Neural progenitor cell (in vitro differentiated cells): Measurements from ENCODE around the gene CBY2. TPM values are rescaled to one million over a fixed set of nuclear protein-coding genes. Genes with fewer than 3 reads are reported as not detected.

Source experiments
- DNase-seq: peaks from one replicate; pipeline ENCODE4 v3.0.0-alpha.2; 2016; ENCODE audit warnings: low spot score
- H2AFZ ChIP-seq: fragments of 200-600 bp; sonication (generic); replicated peaks from 2 replicates; pipeline ENCODE4 v1.6.1; 2016; ENCODE audit warnings: antibody characterized with exemption
- H3F3A ChIP-seq: fragments of 200-600 bp; sonication (generic); 2 replicates; pipeline ENCODE4 v1.6.1; 2016; ENCODE audit warnings: antibody characterized with exemption, low read depth
- H3K27ac ChIP-seq: fragments of 200-600 bp; sonication (generic); 2 replicates; pipeline ENCODE4 v1.5.1; 2016; ENCODE audit warnings: mild to moderate bottlenecking
- H3K27me3 ChIP-seq: fragments of 200-600 bp; sonication (generic); 2 replicates; pipeline ENCODE4 v1.6.1; 2016; ENCODE audit warnings: mild to moderate bottlenecking, moderate library complexity
- H3K36me3 ChIP-seq: fragments of 200-600 bp; sonication (generic); 2 replicates; pipeline ENCODE4 v1.5.1; 2016
- H3K4me1 ChIP-seq: fragments of 200-600 bp; sonication (generic); 2 replicates; pipeline ENCODE4 v1.6.1; 2016; ENCODE audit warnings: mixed run types
- H3K4me2 ChIP-seq: fragments of 200-600 bp; sonication (generic); 2 replicates; pipeline ENCODE4 v1.6.1; 2016
- H3K4me3 ChIP-seq: fragments of 200-600 bp; sonication (generic); 2 replicates; pipeline ENCODE4 v1.5.1; 2016
- H3K79me2 ChIP-seq: fragments of 200-600 bp; sonication (generic); 2 replicates; pipeline ENCODE4 v1.6.1; 2016; ENCODE audit warnings: low read depth
- H3K9ac ChIP-seq: fragments of 200-600 bp; sonication (generic); 2 replicates; pipeline ENCODE4 v1.6.1; 2016
- H3K9me3 ChIP-seq: fragments of 200-600 bp; sonication (generic); 2 replicates; pipeline ENCODE4 v1.5.1; 2016; ENCODE audit warnings: low read depth
- H4K20me1 ChIP-seq: fragments of 200-600 bp; sonication (generic); 2 replicates; pipeline ENCODE4 v1.6.1; 2016; ENCODE audit warnings: low read depth
- H3K27ac Mint-ChIP-seq: 3 replicates; pipeline ENCODE4 v1.8.0; 2021; ENCODE audit warnings: mixed read lengths
- H3K27me3 Mint-ChIP-seq: 2 replicates; pipeline ENCODE4 v1.8.0; 2022; ENCODE audit warnings: low read depth, mild to moderate bottlenecking, inconsistent platforms, moderate library complexity, mixed read lengths; ENCODE audit not compliant: insufficient read depth
- H3K36me3 Mint-ChIP-seq: 3 replicates; pipeline ENCODE4 v1.8.0; 2021; ENCODE audit warnings: mixed read lengths
- H3K4me1 Mint-ChIP-seq: 3 replicates; pipeline ENCODE4 v1.8.0; 2021; ENCODE audit warnings: mixed read lengths
- H3K4me3 Mint-ChIP-seq: 3 replicates; pipeline ENCODE4 v1.8.0; 2021; ENCODE audit warnings: mild to moderate bottlenecking, moderate library complexity, mixed read lengths
- H3K9me3 Mint-ChIP-seq: 3 replicates; pipeline ENCODE4 v1.8.0; 2020; ENCODE audit warnings: mixed read lengths
- CTCF ChIP-seq: fragments of 200-600 bp; sonication (generic); IDR thresholded peaks from 2 replicates; pipeline ENCODE4 v1.5.1; 2017; ENCODE audit warnings: antibody characterized with exemption, mild to moderate bottlenecking
- EZH2 ChIP-seq: fragments of 200-600 bp; sonication (generic); IDR thresholded peaks from 2 replicates; pipeline ENCODE4 v1.6.1; 2017; ENCODE audit warnings: antibody characterized with exemption, mild to moderate bottlenecking, moderate library complexity
- EZH2phosphoT487 ChIP-seq: fragments of 200-600 bp; sonication (generic); IDR thresholded peaks from 2 replicates; pipeline ENCODE4 v1.6.1; 2017; ENCODE audit warnings: antibody characterized with exemption
- total RNA-seq: library from RNA; depleted of rRNA; stranded (reverse); fragments of >200 nt; gene quantifications from 2 replicates; pipeline ENCODE4 v1.2.3, GENCODE V29; 2015; ENCODE audit warnings: low replicate concordance

The CBY2 gene
- total RNA-seq, 1 donor from 2014 or later = not detected

- peaks cover 13% of the 10 kb centered on the region for H3K4me1 Mint-ChIP-seq
- Histone ChIP-seq H3K36me3 (no peaks in the 10 kb centered on the region), H3K4me2 (no peak overlapping the region), H3K27ac (no peak overlapping the region), H2AFZ (no peak overlapping the region), H4K20me1 (no peaks in the 10 kb centered on the region), H3F3A (no peaks in the 10 kb centered on the region), H3K27me3 (no peaks in the 10 kb centered on the region), H3K9me3 (no peaks in the 10 kb centered on the region), H3K9ac (no peak overlapping the region), H3K4me1 (peaks cover 17% of the 10 kb centered on the region), H3K4me3 (no peak overlapping the region), H3K79me2 (no peaks in the 10 kb centered on the region)
- no peaks in the 10 kb centered on the region for H3K27me3 Mint-ChIP-seq
- no peak for DNase-seq
- H3K36me3 Mint-ChIP-seq = no peaks in the 10 kb centered on the region
- no peak overlapping the region for H3K27ac Mint-ChIP-seq
- H3K9me3 Mint-ChIP-seq = peaks cover 8% of the 10 kb centered on the region
- H3K4me3 Mint-ChIP-seq = no peak overlapping the region
- no peak for TF ChIP-seq EZH2
- peak; percentile 36 for TF ChIP-seq CTCF
Measured at GRCh38 chr13:45737571-45738017, 35.5 kb downstream of the CBY2 start.

- H3K4me3 ChIP-seq = no peak overlapping the region
- DNase-seq = no peak
- H3K27me3 ChIP-seq = no peaks in the 10 kb centered on the region
- no peak overlapping the region for H3K27ac ChIP-seq
- Mint-ChIP-seq H3K27ac (no peak overlapping the region), H3K36me3 (no peaks in the 10 kb centered on the region), H3K4me3 (no peak overlapping the region), H3K27me3 (peaks cover 3% of the 10 kb centered on the region), H3K9me3 (peaks cover 3% of the 10 kb centered on the region), H3K4me1 (peaks cover 10% of the 10 kb centered on the region)
- H3K4me2 ChIP-seq = no peak overlapping the region
- no peaks in the 10 kb centered on the region for H3K9me3 ChIP-seq
- H3F3A ChIP-seq = peaks cover under 1% of the 10 kb centered on the region
- no peak overlapping the region for H2AFZ ChIP-seq
- H4K20me1 ChIP-seq = no peaks in the 10 kb centered on the region
- no peaks in the 10 kb centered on the region for H3K79me2 ChIP-seq
- H3K4me1 ChIP-seq = peaks cover 8% of the 10 kb centered on the region
- no peak overlapping the region for H3K9ac ChIP-seq
- TF ChIP-seq EZH2phosphoT487 (no peak), CTCF (no peak), EZH2 (no peak)
- no peaks in the 10 kb centered on the region for H3K36me3 ChIP-seq
Measured at GRCh38 chr13:45742985-45743384, 40.9 kb downstream of the CBY2 start.

- Histone ChIP-seq H2AFZ (no peak overlapping the region), H3K9me3 (no peaks in the 10 kb centered on the region), H3K36me3 (no peaks in the 10 kb centered on the region), H3F3A (peaks cover 18% of the 10 kb centered on the region), H3K4me1 (peaks cover 16% of the 10 kb centered on the region), H4K20me1 (no peaks in the 10 kb centered on the region), H3K9ac (no peak overlapping the region), H3K27ac (no peak overlapping the region), H3K4me2 (no peak overlapping the region), H3K4me3 (no peak overlapping the region), H3K27me3 (no peaks in the 10 kb centered on the region), H3K79me2 (no peaks in the 10 kb centered on the region)
- Mint-ChIP-seq H3K27me3 (peaks cover 3% of the 10 kb centered on the region), H3K36me3 (no peaks in the 10 kb centered on the region), H3K4me1 (peaks cover 20% of the 10 kb centered on the region), H3K27ac (no peak overlapping the region), H3K4me3 (no peak overlapping the region), H3K9me3 (peaks cover 3% of the 10 kb centered on the region)
- DNase-seq = no peak
- no peak for TF ChIP-seq EZH2
- TF ChIP-seq CTCF = no peak
- no peak for TF ChIP-seq EZH2phosphoT487
Measured at GRCh38 chr13:45744979-45745378, 42.9 kb downstream of the CBY2 start.
